Measurements from ENCODE around the gene RAB5IF. TPM values are rescaled to one million over a fixed set of nuclear protein-coding genes. Genes with fewer than 3 reads are reported as not detected.

RAB5IF gene
- total and polyA plus RNA-seq, 2 of the 8 experiments (the other 6 are each of a cell fraction or from before 2014, with no cell fraction given) = 95.5 to 148 TPM

GRCh38 chr20:36658300-36658699, 52.7 kb downstream of the RAB5IF start:
- FAIRE-seq = no peak
- no peaks in the 10 kb centered on the region for H3K4me1 ChIP-seq (replicated peaks in 1 of 4; ENCODE audit: control insufficient read depth in 3 of 4, insufficient read depth in 4 of 4, low read length in 3 of 4)
- H3K18ac ChIP-seq (ENCODE audit: extremely low read depth, low read length) = no peak overlapping the region
- no peak overlapping the region for H3K4me2 ChIP-seq (ENCODE audit: insufficient read depth in 1 of 2, low read depth in 2 of 2, low read length in 2 of 2)
- POLR2A ChIA-PET (ENCODE audit: partially characterized antibody) = interaction anchor here (2.5 kb wide), 1 partner anchor 19 kb away, joined by 11 read pairs; no protein-coding TSS in a partner anchor
- H3K14ac ChIP-seq (ENCODE audit: insufficient read length) = no peak overlapping the region
- no peaks in the 10 kb centered on the region for H3K79me2 ChIP-seq (ENCODE audit: control insufficient read depth in 1 of 2, insufficient read depth in 2 of 2, low read length in 2 of 2)
- no peak overlapping the region for H3K4me3 ChIP-seq (ENCODE audit: extremely low read depth in 1 of 4, insufficient read depth in 2 of 4, low read depth in 3 of 4, low read length in 4 of 4)
- 90% methylated on average over 3 of the region's 3 CpGs; no CpG with 5 or more reads in 1 of the 2 experiments for WGBS, 2 experiments (ENCODE audit: extremely low coverage in 1 of 2, insufficient coverage in 1 of 2, insufficient read length in 1 of 2, insufficient replicate concordance in 2 of 2, low coverage in 1 of 2, low lambda C conversion rate in 2 of 2, missing lambda C conversion rate in 1 of 2)
- DNase-seq (ENCODE audit: low read depth in 1 of 2, low spot score in 2 of 2) = no peak
- H3K23me2 ChIP-seq (ENCODE audit: low read depth, low read length) = no peaks in the 10 kb centered on the region
- H4K20me1 ChIP-seq (replicated peaks in 1 of 2; ENCODE audit: control insufficient read depth in 1 of 2, insufficient read depth in 2 of 2, low read length in 2 of 2) = no peaks in the 10 kb centered on the region
- no peak overlapping the region for H2BK20ac ChIP-seq (ENCODE audit: low read length)
- no peak overlapping the region for H4K91ac ChIP-seq (replicated peaks; ENCODE audit: insufficient read length, low read length)
- no peaks in the 10 kb centered on the region for H3K27me3 ChIP-seq (replicated peaks in 1 of 4; ENCODE audit: control insufficient read depth in 3 of 4, extremely low read depth in 1 of 4, insufficient read depth in 3 of 4, low read length in 3 of 4)
- no peak overlapping the region for H3K23ac ChIP-seq (ENCODE audit: insufficient read length)
- H3K79me1 ChIP-seq (ENCODE audit: low read depth, low read length) = no peaks in the 10 kb centered on the region
- no peak overlapping the region for H3K9ac ChIP-seq (replicated peaks in 1 of 4; ENCODE audit: extremely low read depth in 1 of 4, low read depth in 3 of 4, low read length in 3 of 4)
- H2AFZ ChIP-seq (ENCODE audit: low read length) = no peak overlapping the region
- H2BK15ac ChIP-seq (ENCODE audit: low read length) = no peak overlapping the region
- no peak overlapping the region for H3K27ac ChIP-seq (ENCODE audit: low read depth, low read length)
- H2AK5ac ChIP-seq (ENCODE audit: low read depth, low read length) = no peak overlapping the region
- no peak overlapping the region for H3K4ac ChIP-seq (replicated peaks; ENCODE audit: insufficient read length, low read depth, low read length)
- H2BK12ac ChIP-seq (ENCODE audit: low read depth, low read length) = no peak overlapping the region
- H3K36me3 ChIP-seq (ENCODE audit: control insufficient read depth in 2 of 4, insufficient read depth in 4 of 4, low read length in 3 of 4) = peaks cover 0 to 3% (median 1%) of the 10 kb centered on the region in 4 experiments; a peak in 3 of 8 replicates
- no peaks in the 10 kb centered on the region for H3K9me3 ChIP-seq (ENCODE audit: insufficient read depth in 2 of 2, low read depth in 1 of 2, low read length in 1 of 2)
- no peak overlapping the region for H4K5ac ChIP-seq (ENCODE audit: insufficient read length, low read depth, low read length)
- CTCF ChIA-PET (ENCODE audit: partially characterized antibody) = interaction anchor here (1.1 to 1.4 kb wide), 2 partner anchors 61 to 135 kb away, joined by 3 to 4 read pairs; no protein-coding TSS in a partner anchor
- H2BK120ac ChIP-seq (replicated peaks; ENCODE audit: low read depth, low read length) = no peak overlapping the region
- no peak overlapping the region for H4K8ac ChIP-seq (ENCODE audit: extremely low read depth, insufficient read depth, low read length)
- H3K56ac ChIP-seq (replicated peaks; ENCODE audit: insufficient read length, low read depth, low read length) = no peak overlapping the region
- H2BK5ac ChIP-seq (ENCODE audit: low read depth, low read length) = no peak overlapping the region
- no peak for TF ChIP-seq SP1 (IDR thresholded peaks at IDR 0.05; ENCODE audit: low read depth, low read length)
- no peak for TF ChIP-seq TAF1 (IDR thresholded peaks at IDR 0.05; ENCODE audit: low read depth, low read length)
- TF ChIP-seq, protein P1, sequence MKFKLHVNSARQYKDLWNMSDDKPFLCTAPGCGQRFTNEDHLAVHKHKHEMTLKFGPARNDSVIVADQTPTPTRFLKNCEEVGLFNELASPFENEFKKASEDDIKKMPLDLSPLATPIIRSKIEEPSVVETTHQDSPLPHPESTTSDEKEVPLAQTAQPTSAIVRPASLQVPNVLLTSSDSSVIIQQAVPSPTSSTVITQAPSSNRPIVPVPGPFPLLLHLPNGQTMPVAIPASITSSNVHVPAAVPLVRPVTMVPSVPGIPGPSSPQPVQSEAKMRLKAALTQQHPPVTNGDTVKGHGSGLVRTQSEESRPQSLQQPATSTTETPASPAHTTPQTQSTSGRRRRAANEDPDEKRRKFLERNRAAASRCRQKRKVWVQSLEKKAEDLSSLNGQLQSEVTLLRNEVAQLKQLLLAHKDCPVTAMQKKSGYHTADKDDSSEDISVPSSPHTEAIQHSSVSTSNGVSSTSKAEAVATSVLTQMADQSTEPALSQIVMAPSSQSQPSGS (IDR thresholded peaks at IDR 0.05; ENCODE audit: low read length) = no peak
- TF ChIP-seq BRCA1 (IDR thresholded peaks at IDR 0.05; ENCODE audit: low read depth, low read length) = no peak
- TF ChIP-seq RNF2 (IDR thresholded peaks at IDR 0.05; ENCODE audit: borderline replicate concordance, low read depth, low read length, missing control alignments, poor library complexity, severe bottlenecking) = no peak
- TF ChIP-seq SP2 (IDR thresholded peaks at IDR 0.05; ENCODE audit: low read length) = no peak
- TF ChIP-seq CHD1 (IDR thresholded peaks at IDR 0.05; ENCODE audit: low read depth, low read length) = no peak
- TF ChIP-seq KDM1A (IDR thresholded peaks at IDR 0.05; ENCODE audit: borderline replicate concordance, low read length) = no peak
- TF ChIP-seq POLR2AphosphoS5 (IDR thresholded peaks at IDR 0.05; ENCODE audit: low read depth, low read length) = no peak
- no peak for TF ChIP-seq TAF7 (optimal IDR thresholded peaks at IDR 0.05; ENCODE audit: borderline replicate concordance, low read depth, low read length)
- TF ChIP-seq CHD2 (IDR thresholded peaks at IDR 0.05; ENCODE audit: low read length) = no peak
- TF ChIP-seq EP300 (IDR thresholded peaks at IDR 0.05; ENCODE audit: borderline replicate concordance in 1 of 2, low read depth in 2 of 2, low read length in 2 of 2) = no peak
